ENCODE data around the gene DCK. TPM values are rescaled to one million over a fixed set of nuclear protein-coding genes. Genes with fewer than 3 reads are reported as not detected.

Gene DCK
- total and polyA plus RNA-seq, 4 donors: 5.3 to 24.3 (median 12.3) TPM

- Histone ChIP-seq H3K4me1 (ENCODE audit: control insufficient read depth in 5 of 5, insufficient read depth in 5 of 5, low read length in 5 of 5) (peaks cover 0 to 6% (median 0%) of the 10 kb centered on the region in 5 donors), H3K27ac (ENCODE audit: low read depth in 1 of 2, low read length in 1 of 2) (no peak overlapping the region), H3K36me3 (ENCODE audit: control insufficient read depth in 4 of 4, insufficient read depth in 4 of 4, low read length in 4 of 4) (no peaks in the 10 kb centered on the region), H3K9ac (ENCODE audit: insufficient read depth in 1 of 2, low read length in 2 of 2) (no peak overlapping the region), H3K4me3 (no peak overlapping the region), H3K9me3 (ENCODE audit: control insufficient read depth in 4 of 4, insufficient read depth in 3 of 4, low read length in 3 of 4) (no peaks in the 10 kb centered on the region), H3K27me3 (ENCODE audit: control insufficient read depth in 3 of 3, insufficient read depth in 3 of 3, low read length in 2 of 3) (no peaks in the 10 kb centered on the region)
- WGBS, 2 donors: 94% methylated on average over 1 of the region's 1 CpG
- no peak for ATAC-seq (ENCODE audit: insufficient read depth, low FRiP score)
- no peak for TF ChIP-seq CTCF (IDR thresholded peaks at IDR 0.05; ENCODE audit: control extremely low read depth, extremely low read depth)
- no peak for DNase-seq
Observed at GRCh38 chr4:71063711-71064110, 70.3 kb downstream of the DCK start.

GRCh38 chr4:71064521-71064920 is 71.1 kb downstream of the DCK start:
- 94 to 95% methylated on average over 6 of the region's 6 CpGs for WGBS, 2 donors
- Histone ChIP-seq H3K27me3 (ENCODE audit: control insufficient read depth in 3 of 3, insufficient read depth in 3 of 3, low read length in 2 of 3) (no peaks in the 10 kb centered on the region), H3K9me3 (ENCODE audit: control insufficient read depth in 4 of 4, insufficient read depth in 3 of 4, low read length in 3 of 4) (no peaks in the 10 kb centered on the region), H3K4me1 (ENCODE audit: control insufficient read depth in 5 of 5, insufficient read depth in 5 of 5, low read length in 5 of 5) (peaks cover 0 to 6% (median 0%) of the 10 kb centered on the region in 5 donors), H3K36me3 (ENCODE audit: control insufficient read depth in 4 of 4, insufficient read depth in 4 of 4, low read length in 4 of 4) (no peaks in the 10 kb centered on the region), H3K4me3 (no peak overlapping the region), H3K9ac (ENCODE audit: insufficient read depth in 1 of 2, low read length in 2 of 2) (no peak overlapping the region), H3K27ac (ENCODE audit: low read depth in 1 of 2, low read length in 1 of 2) (no peak overlapping the region)
- ATAC-seq (ENCODE audit: insufficient read depth, low FRiP score): no peak
- no peak for DNase-seq
- no peak for TF ChIP-seq CTCF (IDR thresholded peaks at IDR 0.05; ENCODE audit: control extremely low read depth, extremely low read depth)

- H3K4me1 ChIP-seq (ENCODE audit: control insufficient read depth in 5 of 5, insufficient read depth in 5 of 5, low read length in 5 of 5): peaks cover 0 to 6% (median 0%) of the 10 kb centered on the region in 5 donors
- H3K27ac ChIP-seq (ENCODE audit: low read depth in 1 of 2, low read length in 1 of 2): no peak overlapping the region
- H3K27me3 ChIP-seq (ENCODE audit: control insufficient read depth in 3 of 3, insufficient read depth in 3 of 3, low read length in 2 of 3): no peaks in the 10 kb centered on the region
- DNase-seq (no peak), ATAC-seq (ENCODE audit: insufficient read depth, low FRiP score) (no peak)
- no peak overlapping the region for H3K9ac ChIP-seq (ENCODE audit: insufficient read depth in 1 of 2, low read length in 2 of 2)
- no peaks in the 10 kb centered on the region for H3K36me3 ChIP-seq (ENCODE audit: control insufficient read depth in 4 of 4, insufficient read depth in 4 of 4, low read length in 4 of 4)
- whole genome bisulfite sequencing, 2 donors: 97% methylated on average over 2 of the region's 2 CpGs
- H3K4me3 ChIP-seq: no peak overlapping the region
- no peak for TF ChIP-seq CTCF (IDR thresholded peaks at IDR 0.05; ENCODE audit: control extremely low read depth, extremely low read depth)
- no peaks in the 10 kb centered on the region for H3K9me3 ChIP-seq (ENCODE audit: control insufficient read depth in 4 of 4, insufficient read depth in 3 of 4, low read length in 3 of 4)
Observed at GRCh38 chr4:71065991-71066510, 72.6 kb downstream of the DCK start.
